ENCODE measurements around the gene HBD.

The HBD gene

DNA sequence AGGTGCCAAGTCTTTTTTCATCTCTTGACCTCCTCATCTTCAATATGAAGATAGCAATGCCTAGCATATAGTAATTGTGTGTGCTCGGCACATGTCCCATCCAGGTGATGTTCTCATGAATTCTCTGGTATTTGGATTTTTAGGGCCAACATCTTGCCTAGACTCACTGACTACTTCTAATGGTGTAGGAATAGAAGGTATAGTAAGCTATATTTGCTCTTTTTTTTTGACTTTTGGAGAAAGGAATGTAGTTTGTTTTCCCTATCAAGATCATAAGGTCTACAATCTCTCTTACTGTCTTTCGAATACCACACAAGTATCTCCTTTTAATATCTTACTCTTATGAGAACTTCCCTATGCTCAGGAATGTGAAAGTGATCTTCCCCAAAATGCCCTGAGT, 3.2 kb downstream of the HBD start:
- no peak for DNase-seq

DNA sequence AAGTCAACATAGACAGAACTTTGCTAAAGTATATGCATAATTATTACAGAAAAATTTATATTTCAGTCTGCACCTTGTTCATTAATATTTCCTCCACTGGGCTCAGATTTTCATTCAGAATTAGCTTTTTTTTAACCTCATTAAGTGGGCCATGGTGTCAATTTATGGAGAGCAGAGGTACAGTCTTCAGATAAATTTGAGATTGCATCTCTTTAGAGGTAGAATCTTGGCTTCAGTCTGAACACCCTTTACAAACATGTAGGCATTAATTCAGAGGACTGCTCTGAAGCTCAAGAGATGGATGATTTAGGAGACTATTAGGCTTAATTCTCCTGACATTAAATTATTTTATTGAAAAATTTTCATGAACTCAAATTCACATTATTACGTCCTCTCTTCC, 4.0 kb downstream of the HBD start:
- DNase-seq = no peak

DNA sequence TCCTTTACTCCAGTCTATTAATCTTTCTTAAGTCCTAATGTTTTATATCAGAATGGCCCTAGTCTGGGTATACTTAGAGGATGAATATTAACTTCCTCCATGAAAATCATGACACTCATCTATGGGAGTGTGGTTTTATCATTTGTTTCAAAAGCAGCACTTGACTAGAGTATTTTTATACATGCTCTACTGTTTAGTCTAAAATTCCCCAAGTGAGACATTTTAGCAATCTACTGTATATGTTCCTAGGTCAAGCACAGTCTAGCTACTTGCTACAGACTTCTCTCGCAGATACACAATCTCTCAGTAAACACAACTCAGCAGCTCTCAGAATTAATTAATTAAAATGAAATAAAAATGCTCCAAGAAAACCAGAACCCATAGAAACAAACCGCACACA, 4.5 kb downstream of the HBD start:
- no peak for DNase-seq

DNA sequence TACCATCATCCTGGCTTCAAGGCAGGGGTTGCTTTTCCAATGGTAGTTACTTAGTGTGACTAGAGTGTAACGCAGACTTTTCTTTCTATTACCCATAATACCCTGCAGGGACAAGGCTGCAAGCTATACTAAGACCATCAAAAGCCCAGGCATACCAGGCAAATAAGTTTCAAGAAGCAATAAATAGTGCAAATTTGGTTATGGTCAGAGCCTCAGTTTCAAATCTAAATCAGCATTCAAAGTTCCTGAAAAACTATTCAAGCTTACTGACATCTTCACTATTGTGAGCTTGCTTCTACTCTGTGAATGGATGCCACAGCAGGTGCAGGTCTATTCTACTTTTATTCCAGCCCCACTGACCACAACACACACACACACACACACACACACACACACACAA, 4.9 kb downstream of the HBD start:
- no peak for DNase-seq

DNA sequence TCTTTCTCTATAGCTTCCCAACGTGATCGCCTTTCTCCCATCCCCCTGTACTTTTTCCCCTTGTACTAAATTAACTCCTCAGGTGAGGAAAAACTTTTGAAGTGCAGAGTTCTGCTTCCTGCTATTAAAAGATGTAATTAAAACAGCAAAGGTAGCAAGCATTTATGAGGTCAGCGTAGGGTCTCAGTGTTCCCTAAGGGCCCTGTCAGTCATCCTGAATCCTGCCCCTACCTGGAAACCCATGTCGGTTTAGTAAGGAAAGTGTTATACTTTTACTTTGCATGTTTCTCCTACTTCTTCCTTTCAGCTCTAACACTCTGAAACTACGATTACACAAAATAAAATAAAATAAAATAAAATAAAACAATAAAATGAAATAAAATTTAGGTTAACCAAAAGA, 6.2 kb downstream of the HBD start:
- DNase-seq = no peak

DNA sequence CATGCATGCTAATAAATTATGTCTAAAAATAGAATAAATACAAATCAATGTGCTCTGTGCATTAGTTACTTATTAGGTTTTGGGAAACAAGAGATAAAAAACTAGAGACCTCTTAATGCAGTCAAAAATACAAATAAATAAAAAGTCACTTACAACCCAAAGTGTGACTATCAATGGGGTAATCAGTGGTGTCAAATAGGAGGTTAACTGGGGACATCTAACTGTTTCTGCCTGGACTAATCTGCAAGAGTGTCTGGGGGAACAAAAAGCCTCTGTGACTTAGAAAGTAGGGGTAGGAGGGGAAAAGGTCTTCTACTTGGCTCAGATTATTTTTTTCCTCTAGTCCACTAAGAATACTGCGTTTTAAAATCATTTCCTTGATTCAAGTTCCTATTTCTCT, 6.6 kb downstream of the HBD start:
- no peak for DNase-seq

DNA sequence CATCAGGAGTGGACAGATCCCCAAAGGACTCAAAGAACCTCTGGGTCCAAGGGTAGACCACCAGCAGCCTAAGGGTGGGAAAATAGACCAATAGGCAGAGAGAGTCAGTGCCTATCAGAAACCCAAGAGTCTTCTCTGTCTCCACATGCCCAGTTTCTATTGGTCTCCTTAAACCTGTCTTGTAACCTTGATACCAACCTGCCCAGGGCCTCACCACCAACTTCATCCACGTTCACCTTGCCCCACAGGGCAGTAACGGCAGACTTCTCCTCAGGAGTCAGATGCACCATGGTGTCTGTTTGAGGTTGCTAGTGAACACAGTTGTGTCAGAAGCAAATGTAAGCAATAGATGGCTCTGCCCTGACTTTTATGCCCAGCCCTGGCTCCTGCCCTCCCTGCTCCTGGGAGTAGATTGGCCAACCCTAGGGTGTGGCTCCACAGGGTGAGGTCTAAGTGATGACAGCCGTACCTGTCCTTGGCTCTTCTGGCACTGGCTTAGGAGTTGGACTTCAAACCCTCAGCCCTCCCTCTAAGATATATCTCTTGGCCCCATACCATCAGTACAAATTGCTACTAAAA, 7.5 kb downstream of the HBD start, which contains the start of gene HBB:
HBB (minus strand) TSS at position 340 of the 579 bp plus-strand sequence; CDS start at position 290, 50 bp downstream.
- DNase-seq = no peak

DNA sequence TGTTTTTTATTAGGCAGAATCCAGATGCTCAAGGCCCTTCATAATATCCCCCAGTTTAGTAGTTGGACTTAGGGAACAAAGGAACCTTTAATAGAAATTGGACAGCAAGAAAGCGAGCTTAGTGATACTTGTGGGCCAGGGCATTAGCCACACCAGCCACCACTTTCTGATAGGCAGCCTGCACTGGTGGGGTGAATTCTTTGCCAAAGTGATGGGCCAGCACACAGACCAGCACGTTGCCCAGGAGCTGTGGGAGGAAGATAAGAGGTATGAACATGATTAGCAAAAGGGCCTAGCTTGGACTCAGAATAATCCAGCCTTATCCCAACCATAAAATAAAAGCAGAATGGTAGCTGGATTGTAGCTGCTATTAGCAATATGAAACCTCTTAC, 8.8 kb downstream of the HBD start:
- DNase-seq = no peak

DNA sequence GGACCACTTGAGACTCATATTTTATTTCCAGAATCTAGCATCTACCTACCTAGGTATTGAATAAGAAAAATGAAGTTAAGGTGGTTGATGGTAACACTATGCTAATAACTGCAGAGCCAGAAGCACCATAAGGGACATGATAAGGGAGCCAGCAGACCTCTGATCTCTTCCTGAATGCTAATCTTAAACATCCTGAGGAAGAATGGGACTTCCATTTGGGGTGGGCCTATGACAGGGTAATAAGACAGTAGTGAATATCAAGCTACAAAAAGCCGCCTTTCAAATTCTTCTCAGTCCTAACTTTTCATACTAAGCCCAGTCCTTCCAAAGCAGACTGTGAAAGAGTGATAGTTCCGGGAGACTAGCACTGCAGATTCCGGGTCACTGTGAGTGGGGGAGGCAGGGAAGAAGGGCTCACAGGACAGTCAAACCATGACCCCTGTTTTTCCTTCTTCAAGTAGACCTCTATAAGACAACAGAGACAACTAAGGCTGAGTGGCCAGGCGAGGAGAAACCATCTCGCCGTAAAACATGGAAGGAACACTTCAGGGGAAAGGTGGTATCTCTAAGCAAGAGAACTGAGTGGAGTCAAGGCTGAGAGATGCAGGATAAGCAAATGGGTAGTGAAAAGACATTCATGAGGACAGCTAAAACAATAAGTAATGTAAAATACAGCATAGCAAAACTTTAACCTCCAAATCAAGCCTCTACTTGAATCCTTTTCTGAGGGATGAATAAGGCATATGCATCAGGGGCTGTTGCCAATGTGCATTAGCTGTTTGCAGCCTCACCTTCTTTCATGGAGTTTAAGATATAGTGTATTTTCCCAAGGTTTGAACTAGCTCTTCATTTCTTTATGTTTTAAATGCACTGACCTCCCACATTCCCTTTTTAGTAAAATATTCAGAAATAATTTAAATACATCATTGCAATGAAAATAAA, 9.5 kb downstream of the HBD start:
- no peak for DNase-seq

DNA sequence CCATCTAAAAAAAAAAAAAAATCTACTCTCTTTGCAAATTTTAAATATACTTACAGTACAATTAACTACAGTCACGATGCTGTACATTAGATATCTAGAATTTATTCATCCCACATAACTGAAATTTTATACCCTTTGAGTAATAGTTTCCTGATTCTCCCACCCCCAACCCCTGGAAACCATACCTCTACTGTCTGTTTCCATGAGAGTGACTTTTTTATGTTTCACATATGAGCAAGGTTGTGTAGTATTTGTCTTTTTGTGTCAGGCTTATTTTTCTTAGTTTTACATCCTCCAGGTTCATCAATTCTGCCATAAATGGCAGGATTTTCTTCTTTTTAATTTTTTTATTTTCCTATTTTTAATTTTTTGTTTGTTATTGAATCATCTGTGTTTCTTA, 10.6 kb downstream of the HBD start:
- no peak for DNase-seq

DNA sequence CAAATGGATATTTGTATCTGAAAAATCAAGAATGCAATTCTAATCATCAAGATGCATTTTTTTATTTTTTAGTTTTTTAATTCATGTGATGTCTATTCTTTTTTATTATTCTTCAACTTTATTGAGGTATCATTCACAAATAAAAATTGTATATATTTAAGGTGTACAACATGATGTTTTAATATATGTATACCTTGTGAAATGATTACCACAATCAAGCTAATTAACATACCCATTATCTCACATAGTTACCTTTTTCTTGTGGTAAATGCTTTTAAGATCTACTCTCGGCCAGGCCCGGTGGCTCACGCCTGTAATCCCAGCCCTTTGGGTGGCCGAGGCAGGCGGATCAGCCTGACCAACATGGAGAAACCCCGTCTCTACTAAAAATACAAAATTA, 11.1 kb downstream of the HBD start:
- no peak for DNase-seq

DNA sequence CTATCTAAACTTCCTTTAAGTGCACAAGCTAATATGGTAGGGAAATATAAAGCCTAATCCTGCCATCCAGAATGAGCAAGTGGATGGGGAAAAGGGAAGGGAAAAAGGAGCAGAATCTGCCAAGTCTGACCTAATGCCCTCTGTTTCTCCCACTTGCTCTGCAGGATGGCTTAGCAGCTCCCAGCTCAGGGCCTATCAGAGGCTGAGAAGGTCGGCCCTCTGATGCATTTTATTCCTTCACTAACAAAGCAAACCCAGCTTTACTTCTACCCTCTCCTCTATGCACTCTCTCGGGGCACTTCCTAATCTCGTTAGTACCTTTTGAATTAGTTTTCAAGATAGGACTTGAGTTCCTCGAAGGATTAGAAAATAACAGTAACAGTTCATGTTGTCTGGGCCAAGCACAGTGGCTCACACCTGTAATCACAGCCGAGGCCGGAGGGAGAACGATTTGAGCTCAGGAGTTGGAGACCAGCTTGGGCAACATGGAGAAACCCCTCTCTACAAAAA, 23.9 kb downstream of the HBD start:
- no peak for DNase-seq

DNA sequence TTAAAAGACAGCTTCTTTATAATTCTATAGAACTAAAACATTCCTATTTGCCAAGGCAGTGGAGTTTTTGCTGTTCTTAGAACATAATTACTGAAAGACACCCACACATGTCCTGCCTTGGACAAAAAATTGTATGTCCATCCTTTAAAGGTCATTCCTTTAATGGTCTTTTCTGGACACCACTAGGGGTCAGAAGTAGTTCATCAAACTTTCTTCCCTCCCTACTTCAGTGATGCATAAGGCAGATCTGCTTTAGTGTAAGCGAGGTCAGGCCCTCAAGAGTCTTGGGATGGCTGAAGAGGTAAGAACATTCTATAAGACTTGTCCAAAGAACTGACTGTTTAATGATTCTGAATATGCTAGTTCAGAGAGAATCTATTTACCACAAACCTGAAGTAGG, 29.5 kb downstream of the HBD start:
- peak in 1 of 2 experiments; percentile 50 for DNase-seq

DNA sequence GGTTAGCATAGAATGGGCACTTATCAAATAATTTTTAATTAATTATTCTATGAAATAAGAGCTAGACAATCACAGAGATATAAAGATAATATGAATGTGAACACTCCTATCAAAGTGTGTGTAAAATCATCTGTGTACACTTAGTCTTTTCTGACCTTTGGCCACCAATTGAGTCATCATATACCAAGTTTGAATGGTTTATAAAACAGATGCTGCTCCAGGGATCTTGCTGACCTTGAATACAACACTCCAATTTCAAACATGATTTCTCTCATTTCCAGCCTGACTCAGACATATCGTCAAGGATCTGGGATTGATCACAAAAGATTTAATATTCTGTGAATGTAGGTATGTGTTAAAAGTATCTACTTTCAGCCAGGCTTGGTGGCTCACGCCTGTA, 30.9 kb downstream of the HBD start:
- DNase-seq = no peak

DNA sequence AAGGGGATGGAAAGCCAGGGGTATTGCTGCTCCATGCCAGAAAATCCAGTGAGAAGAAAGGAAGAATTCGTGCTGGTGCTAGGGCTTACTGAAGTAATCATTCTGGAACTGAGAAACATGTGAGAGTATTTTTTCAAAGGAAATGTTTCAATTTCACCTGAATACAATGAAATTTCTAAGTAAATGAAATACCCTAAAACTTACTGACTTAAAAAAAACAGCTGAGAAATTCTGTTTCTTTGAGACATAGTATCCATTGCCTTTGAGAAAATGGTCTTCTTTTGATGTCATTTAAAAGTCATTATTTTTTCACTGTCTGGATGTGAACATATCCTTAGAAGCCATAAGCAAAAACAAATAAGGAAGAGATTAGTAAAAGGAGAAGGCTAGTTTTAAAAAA, 33.7 kb downstream of the HBD start, which contains the start of gene OR51V1:
OR51V1 (minus strand) TSS at position 101 of the 400 bp plus-strand sequence; CDS start at position 101, 0 bp downstream.
- DNase-seq = no peak

DNA sequence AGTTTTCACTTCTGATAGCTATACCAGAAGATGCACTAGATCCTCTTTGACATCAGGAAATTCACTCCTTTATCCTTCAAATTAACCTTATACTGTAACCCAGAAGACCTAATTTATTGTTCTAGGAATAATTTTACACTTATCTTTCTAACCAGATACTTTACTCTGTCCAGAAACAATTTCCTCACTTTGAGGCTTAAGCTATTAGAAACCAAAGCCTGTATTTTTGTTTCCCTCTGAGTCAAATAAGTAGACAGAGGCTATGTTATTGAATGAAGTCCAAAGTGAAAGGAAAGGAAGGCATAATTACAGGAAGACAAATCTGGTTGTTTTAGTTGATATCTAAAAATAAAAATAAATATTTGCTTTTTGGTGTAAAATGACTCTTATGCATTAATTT, 36.0 kb downstream of the HBD start:
- no peak for DNase-seq

DNA sequence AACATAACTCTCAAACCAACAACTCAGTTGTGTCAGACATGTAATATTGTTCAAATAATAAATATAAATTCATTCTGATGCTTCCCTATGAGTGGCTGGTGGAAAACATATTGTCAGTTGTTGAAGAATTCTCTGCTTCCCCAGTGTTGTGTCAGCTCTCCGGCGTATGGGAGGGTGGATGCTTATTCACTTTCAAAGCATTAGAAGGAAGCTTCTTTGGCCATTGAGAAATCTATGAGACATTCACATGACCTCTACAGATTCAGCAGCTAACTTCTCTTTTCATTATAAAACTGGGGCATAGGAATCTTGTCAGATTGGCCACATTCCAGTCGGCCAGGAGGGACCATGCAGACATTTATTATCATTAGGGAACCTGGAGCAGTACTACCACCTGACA, 36.7 kb downstream of the HBD start:
- no peak for DNase-seq

DNA sequence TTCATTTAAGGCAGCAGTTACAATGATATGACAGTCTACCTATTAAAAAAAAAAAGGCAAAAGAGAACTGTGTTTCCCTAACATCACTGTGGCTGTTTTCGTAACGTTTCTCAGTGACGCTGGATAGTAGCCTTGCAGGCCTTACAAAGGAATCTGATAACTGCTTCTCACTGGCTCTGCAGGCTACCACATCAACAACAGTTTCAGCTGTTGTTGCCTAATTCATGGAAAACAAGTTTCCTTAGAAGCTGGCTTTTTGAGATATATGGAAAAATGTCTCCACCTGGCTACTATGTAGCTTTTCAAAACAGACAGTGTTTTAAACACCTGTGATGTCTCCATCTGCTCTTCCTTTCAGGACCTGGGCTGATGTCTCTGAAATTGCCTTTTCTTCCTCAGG, 37.6 kb downstream of the HBD start:
- no peak for DNase-seq

DNA sequence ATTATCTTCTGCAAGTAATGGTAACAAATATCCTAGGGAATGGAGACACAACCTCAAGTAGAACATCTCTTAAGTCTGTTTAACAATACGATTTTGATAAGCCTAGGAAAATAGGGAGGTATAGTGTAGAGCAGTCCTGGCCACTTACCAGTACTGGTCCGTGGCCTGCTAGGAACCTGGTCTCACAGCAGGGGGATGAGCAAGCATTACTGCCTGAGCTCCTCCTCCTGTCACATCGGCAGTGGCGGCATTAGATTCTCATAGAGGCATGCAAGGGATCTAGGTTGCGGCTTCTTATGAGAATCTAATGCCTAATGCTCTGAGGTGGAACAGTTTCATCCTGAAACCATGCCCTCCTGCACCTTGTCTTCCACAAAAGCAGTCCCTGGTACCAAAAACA, 38.2 kb downstream of the HBD start:
- peak in 1 of 2 experiments; percentile 18 for DNase-seq

DNA sequence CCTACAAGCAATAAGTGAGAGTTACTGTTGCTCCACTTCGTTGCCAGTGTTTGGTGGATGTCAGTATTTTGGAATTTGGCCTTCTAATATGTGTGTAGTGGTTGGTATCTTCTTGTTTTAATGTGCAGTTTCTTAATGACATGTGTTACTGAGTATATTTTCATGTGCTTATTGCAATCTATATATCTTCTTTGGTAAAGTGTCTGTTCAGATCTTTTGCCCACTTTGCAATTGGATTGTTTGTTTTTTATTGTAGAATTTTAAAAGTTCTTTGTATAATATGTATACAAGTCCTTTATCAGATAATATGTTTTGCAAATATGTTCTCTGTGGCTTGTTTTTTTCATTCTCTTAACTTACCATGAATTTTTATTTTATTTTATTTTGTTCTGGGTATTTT, 41.5 kb downstream of the HBD start:
- no peak for DNase-seq

DNA sequence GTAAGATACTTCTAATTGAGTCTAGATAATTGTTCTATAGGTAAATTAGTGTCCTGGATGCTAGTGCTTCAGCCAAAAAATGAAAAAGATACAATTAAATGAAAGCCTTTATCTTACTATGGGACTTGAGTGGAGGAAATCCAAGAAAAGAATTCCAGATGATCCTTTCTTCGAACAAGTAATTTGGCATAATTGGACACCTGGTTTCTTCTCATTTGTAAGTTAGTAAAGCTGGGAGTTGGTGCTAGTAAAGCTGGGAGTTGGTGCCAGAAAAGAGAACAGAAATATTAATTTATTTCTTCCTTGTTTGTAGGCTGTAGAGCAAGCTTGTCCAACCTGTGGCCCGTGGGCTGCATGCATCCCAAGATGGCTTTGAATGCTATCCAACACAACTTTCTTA, 46.1 kb downstream of the HBD start:
- peak in 1 of 2 experiments; percentile 23 for DNase-seq
